NCI-H345 treated with DMSO at 0.1 percent for 48 hours (cell line): Measurements from ENCODE around the gene RTEL1.
"Not testable (repeated sequence)": the region's sequence is repeated elsewhere in the genome, so short reads cannot be mapped to it uniquely, and the experiment has no call there.

Source experiments
- DNase-seq: peaks from one replicate; lab custom pipeline; 2025; ENCODE audit not compliant: unreplicated experiment; lab: John Stamatoyannopoulos, UW

Gene RTEL1

DNA sequence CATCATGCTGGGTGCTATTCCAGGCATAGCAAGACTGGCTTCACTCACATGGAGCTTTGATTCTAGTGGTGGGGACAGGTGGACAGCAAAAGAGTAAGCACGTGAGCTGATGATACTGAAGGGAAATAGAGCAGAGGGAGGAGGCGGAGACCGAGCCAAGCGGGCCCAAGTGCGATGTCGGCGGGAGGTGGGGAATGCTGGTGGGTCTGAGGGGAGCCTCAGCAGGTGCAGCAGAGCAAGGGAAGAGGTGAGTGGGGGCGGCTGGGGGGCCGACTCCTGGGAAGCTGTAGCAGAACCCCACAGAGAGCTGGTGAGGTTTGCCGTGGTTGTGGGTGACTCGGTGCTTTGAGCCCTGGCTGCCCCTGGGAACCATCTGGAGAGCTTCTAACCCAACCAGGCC, 10.2 kb downstream of the RTEL1 start:
- DNase-seq: no peak

DNA sequence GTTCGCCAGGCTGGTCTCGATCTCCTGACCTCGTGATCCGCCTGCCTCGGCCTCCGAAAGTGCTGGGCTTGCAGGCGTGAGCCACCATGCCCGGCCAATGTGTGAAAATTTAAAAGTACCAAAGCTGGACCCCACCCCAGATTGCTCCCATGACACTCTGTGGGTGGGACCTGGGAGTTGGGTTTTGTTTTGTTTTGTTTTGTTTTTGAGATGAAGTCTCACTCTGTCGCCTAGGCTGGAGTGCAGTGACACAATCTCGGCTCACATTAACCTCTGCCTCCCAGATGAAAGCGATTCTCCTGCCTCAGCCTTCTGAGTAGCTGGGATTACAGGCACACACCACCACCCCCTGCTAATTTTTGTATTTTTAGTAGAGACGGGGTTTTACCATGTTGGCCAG, 13.6 kb downstream of the RTEL1 start:
- DNase-seq: not testable (repeated sequence)

DNA sequence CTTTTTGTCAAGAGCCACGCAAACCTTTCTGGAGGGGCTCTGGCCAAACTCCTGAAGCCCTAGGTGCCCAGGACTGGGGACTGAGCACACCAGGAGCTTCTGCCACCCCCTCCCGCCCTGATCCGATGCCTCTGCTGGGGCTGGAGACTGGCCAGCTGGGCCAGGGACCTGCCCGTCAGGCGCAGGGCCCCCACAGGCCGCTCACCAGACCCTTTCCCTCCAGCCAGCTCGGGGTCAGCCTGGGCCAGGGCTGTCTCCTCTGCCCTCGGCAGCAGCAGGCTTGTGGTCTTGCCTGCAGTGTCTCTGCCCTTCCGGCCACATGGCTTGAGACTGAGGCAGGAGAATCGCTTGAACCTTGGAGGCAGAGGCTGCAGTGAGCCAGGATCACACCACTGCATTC, 14.6 kb downstream of the RTEL1 start:
- no peak for DNase-seq

DNA sequence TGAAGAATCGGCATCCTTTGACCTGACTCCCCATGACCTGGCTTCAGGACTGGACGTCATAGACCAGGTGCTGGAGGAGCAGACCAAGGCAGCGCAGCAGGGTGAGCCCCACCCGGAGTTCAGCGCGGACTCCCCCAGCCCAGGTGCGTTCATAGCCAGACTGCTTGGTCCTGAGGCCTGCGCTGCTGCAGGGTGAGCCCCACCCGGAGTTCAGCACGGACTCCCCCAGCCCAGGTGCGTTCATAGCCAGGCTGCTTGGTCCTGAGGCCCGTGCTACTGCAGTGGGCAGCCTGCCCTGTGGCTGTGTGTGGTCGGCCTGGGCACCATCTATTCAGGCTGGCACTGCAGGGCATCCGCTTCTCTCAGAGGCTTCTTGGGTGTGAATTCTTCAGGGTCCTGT, 15.8 kb downstream of the RTEL1 start:
- no peak for DNase-seq

DNA sequence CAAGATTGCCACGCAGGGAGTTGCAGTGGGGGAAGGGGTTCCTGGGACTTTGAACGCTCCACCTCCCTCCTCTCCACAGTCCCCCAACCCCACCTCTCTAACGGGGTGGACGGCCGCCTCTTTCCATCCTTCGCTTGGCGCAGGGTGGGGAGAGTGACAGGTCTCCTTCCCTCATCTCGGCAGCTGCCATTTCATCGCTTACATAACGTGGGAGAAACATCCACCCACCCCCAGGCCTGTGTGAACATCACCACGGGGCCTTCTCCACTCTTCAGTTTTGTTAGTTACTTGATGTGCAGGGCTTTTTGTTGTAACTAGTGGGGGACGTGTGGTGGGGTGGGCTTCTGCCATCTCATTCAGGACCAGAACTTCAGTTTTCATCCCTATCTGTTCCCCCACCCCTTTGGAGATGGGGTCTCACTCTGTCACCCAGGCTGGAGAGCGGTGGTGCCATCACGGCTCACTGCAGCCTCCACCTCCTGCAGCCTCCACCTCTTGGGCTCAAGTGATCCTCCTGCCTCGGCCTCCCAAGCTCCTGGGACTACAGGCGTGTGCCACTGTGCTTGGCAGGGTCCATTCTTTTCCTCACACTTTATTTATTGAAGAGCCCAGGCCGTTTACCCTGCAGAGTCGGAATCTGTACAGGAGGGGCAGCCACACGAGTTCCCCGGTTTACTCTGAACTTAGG, 17.7 kb downstream of the RTEL1 start:
- no peak for DNase-seq

DNA sequence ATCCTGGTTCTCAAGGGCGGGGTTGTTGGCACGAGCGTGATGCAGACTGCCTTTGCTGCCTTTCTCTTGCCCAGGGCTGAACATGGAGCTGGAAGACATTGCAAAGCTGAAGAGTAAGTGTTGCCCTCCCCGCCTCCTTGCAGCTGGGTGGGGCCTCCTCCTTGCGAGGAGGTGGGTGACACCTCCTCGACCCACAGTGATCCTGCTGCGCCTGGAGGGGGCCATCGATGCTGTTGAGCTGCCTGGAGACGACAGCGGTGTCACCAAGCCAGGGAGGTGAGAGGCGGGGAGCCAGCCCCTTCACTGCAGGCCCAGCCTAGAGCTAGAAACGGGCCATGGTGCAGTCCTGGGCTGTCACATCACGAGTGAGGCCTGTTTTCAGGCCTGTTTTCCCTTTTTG, 20.0 kb downstream of the RTEL1 start:
- DNase-seq: no peak

DNA sequence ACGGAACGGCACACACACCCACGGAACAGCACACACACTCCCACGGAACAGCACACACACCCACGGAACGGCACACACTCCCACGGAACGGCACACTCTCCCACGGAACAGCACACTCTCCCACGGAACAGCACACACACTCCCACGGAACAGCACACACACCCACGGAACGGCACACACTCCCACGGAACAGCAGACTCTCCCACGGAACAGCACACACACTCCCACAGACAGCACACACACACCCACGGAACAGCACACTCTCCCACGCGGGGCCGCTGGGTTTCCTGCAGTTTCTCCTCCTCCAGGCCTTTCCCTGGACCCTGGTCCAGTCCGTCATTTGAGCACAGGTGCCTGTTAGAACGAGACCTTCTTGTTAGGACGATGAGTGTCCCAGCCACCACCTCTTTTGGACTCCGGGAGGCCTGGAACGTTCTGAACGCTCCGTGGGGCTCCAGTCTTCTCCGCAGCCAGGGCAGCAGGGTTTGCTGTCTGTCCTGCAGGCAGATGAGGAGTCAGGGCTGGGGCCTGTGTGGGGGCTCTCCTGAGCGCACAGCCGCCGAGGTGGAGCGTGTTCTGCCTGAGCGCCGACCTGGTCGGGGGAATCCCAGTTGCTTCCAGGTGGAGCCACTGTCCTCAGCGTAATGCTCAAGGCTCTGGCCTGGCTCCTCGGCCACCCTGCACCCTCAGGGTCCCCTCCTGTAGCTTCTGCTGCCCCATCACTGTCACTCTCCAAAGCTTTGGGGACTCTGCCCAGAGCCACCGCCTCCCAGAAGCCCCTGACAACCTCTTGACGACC, 20.8 kb downstream of the RTEL1 start:
- no peak for DNase-seq

DNA sequence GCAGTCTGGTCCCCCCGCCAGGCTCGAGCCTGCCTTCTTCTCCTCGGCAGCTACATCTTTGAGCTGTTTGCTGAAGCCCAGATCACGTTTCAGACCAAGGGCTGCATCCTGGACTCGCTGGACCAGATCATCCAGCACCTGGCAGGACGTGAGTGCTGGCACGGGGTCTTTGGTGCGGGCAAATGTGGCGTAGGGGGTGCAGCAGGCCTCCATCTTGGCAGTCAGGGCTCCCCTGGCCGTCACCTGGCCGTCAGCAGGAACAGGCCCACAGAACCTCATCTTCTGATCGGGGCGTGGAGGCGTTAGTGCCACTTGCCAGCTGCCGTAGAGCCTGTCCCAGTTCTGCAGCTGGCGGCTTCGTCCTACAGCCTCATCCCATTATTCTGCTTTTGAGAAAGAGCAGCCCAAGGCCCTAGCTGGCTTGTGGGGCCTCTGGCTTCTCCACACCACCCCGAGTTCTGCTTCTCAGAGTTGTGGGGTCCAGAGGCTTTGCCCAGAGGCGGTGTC, 21.7 kb downstream of the RTEL1 start:
- no peak for DNase-seq

DNA sequence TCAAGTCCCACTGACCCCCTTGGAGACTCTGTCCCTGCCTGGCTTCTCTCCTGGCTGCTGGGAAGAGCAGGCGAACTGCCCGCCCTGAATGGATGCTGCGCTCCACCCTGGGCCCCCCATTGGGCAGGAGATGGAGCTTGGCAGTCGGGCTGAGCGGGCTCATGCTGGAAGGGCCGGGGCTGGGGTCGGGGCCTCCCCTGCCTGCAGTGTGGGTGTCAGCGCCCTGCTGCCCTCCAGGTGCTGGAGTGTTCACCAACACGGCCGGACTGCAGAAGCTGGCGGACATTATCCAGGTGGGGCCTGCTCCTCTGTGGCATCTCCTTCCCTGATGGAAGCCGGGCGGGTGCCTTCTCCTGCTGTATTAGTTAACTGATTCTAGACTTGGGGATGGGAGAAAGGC, 22.3 kb downstream of the RTEL1 start:
- no peak for DNase-seq

DNA sequence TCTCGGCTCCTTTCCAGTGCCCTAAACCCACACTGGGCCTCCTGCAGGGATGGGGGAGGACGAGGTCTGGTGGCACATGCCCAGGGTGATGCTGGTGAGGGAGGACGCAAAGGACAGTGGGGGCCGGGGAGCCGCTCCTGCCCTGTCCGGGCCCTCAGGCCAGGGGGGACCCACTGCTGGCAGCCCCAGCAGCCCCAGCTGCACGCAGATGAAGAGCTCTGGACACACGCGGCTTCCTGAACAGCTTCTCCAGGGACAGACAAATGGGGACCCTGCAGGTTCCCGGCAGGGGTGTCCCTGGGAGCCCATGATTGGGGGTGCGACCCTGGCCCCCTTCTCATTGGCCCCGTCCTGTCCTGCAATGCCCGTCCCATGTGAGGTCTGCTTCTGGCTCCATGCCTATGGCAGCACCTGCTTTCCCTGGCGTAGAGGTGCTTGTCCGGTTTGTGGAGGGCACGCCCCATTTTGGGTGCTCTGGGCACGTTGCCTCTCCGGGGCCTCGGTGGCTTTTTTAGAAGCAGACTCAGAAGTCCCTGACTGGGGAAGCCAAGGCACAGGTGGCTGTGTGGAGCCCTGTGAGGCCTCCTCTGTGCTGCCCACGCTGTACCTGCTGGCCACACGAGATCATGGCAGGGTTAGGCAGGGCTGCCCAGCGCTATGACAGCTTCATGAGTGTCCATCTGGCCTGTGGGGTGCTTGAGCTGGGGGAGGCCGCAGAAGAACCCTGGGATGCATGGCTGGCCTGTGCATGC, 22.9 kb downstream of the RTEL1 start:
- DNase-seq: no peak

DNA sequence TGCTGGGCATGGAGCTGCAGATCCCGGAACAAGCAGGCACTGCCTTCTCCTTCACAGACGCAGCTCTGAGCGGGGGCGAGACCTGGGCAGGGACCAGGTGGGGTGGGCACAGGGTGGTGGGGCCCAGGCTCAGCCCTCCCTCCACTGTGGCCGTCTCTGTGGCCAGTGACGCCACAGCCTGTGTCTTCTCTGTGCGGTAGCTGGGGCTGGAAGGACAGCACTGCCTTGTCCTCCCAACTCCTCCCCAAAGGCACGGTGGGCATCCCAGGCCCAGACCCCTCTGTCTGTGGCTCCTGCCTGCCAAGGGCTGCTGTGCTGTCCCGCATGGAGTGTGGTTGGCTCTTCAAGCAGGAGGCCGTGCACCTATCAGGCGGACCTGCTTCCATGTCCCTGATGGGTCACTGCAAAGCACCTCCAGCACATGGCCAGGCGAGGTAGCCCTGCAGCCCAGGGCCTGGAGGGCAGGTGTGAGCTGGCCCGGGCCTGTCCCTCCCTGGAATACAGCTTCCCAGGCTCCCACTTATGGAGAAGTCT, 23.6 kb downstream of the RTEL1 start:
- DNase-seq: no peak

DNA sequence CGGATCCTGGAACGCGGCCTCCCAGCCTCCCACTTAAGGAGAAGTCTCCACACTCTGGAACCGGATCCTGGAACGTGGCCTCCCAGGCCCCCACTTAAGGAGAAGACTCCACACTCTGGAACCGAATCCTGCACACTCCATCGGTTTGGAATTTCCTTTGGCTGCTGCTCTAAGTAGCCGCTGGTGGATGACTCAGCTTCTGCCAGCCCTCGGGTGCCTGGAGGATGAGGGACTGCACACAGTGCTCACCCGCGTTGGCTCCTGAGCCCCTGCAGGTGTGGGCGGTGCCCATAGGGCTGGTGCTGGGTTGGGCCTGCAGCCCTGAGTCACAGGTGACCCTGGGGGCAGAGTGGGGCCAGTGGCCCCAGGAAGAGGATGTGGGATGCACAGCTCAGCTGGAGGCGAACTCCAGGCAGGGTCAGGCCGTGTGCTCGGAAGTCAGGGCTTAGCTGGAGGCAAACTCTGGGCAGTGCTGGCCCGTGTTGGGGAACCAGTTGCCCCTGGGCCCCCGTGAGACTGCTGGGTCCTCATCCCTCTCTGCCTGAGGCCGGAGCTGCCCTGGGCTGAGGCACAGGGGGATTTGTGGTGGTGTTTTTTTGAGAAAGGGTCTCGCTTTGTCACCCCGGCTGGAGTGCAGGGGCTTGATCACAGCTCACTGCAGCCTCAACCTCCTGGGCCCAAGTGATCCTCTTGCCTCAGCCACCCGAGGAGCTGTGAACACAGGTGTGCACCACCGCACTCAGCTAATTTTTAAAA, 24.4 kb downstream of the RTEL1 start:
- no peak for DNase-seq

DNA sequence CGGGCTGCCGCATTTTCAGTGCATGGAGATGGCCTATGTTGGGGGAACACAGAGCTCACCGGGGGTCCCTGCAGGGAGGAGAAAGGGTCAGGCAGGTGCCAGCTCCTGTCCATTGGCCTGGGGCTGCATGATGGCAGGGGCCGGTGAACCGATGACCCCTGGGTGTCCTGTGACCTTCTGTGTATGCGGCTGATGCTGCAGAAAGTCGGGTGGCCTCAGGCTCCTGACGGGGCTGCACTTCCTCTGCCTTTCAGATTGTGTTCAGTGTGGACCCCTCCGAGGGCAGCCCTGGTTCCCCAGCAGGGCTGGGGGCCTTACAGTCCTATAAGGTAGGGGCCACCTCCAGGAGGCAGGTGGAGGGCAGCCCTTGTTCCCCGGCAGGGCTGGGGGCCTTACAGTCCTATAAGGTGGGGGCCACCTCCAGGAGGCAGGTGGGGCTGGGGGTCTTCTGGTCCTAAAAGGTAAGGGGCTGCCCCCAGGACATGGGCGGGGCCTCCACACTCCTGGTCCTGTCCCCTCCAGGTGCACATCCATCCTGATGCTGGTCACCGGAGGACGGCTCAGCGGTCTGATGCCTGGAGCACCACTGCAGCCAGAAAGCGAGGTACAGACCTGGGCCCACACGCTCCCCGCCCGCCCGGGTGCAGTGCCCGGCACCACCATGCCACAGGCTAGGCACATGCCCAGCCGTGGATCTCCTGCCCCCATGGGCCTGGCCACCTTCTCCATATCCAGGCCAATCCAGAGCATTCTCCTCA, 27.3 kb downstream of the RTEL1 start:
- no peak for DNase-seq

DNA sequence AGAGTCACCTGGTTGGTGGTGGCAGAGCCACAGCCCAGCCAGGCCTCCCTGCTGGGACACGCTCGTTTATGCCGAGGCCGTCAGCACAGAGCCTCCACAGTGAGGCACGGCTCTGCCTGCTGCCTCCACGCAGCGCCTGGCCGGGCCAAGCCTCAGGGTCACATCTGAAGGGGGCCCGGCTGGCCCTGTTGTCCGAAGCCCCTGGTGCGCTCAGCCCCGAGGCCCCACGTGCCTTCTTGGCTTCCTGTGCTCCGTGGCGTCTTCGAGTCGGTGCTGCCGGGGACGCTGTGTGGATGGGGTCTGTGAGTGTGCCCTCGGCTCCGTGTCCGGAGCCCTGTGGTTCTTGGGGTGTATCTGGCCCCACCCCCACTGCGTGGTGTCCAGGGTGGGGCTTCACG, 28.0 kb downstream of the RTEL1 start:
- no peak for DNase-seq

DNA sequence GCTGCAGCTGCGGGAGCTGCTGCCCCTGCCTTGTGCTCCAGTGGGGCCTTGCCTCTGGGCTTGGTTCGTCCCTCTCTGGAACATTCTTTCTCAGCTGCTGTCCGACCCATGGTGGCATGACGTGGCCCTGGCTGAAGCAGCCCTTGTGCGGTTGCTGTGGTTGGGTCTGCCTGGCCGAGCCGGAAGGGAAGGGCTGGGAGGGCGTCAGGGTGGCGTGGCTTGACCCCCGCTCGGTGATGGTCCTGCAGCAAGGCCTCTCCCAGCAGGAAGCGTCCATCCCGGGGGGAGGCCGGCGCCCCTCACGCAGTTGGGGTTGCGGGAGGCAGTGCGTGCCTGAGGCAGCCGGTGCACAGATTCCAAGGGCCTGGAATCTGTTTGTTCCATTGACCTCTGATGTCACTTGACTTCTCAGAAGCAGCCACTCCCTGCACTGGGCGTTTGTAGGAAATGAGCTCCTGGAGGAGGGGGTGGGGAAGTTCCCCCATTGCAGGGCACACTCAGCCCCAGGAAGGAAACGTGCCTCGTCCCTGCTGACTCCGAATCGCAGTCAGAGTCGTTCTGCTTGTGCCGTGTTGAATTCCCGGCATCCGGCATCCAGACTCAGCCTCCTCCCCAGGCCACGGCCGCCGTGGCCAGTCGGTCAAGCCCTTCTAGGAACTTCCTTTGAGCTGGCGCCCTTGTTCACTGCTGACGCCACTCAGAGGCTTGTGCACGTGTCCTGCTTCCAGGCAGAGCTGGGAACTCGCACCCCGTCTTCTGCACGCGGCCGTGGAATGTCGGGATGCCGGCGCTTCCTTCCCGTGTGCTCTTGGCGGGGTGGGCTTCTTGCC, 28.6 kb downstream of the RTEL1 start:
- DNase-seq: no peak

DNA sequence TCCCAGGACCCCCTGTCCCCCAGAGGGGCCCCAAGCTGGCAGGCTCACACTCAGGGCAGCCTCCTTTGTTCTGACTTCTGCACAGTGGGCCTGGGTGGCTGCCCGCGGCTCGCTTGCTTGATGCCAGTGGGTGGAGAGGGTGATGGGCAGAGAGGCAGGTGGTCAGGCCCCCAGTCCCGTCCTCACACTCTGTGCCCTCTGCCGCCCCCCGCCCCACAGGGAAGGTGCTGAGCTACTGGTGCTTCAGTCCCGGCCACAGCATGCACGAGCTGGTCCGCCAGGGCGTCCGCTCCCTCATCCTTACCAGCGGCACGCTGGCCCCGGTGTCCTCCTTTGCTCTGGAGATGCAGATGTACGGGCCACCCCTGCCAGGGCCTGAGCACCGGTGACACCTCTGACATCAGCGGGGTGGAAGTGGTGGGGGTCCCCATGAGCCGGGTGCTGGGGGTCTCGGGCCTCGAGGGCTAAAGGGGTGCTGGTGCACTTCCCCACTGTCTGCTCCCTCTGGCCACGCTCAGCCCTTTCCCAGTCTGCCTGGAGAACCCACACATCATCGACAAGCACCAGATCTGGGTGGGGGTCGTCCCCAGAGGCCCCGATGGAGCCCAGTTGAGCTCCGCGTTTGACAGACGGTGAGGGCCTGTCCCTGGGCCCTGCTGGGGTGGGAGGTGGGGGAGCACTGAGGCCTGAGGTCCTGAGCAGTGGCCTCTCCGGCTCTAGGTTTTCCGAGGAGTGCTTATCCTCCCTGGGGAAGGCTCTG, 29.5 kb downstream of the RTEL1 start:
- no peak for DNase-seq

DNA sequence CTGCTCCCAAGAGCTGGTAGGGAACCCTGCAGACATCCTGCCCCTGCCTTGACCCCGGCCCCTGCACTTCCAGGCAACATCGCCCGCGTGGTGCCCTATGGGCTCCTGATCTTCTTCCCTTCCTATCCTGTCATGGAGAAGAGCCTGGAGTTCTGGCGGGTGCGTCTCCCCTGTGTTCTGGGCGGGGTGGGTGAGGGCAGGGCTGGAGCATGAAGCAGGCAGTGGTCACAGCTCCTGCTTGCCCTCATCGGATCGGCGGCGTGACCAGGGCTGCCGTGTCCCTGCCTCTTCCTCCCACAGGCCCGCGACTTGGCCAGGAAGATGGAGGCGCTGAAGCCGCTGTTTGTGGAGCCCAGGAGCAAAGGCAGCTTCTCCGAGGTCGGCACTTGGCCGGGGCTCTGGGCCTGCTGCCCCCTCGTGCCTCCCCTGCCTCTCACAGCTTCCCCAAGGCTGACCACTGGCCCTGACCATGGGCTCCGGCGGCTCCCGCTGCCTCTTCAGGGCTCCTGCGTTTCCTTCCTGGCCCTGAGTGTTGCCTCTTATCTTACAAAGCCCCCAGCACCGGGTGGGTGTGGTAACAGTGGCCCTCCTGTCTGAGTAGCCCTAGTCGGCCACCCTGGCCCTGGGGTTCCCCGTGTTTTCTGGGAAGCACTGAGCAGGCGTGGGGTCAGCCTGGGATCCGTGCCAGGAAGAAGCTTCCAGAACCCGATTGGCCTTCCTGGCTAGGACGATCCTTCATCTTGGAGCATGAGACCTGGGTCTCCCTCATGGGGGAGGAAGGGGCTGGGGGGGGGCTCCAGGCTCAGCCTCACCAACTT, 30.3 kb downstream of the RTEL1 start:
- no peak for DNase-seq
